ENCODE data around the gene FARS2. TPM values are rescaled to one million over a fixed set of nuclear protein-coding genes. Genes with fewer than 3 reads are reported as not detected.

The FARS2 gene
- total and polyA plus RNA-seq, 2 donors (not counting 3 experiments of a cell fraction or from before 2014, with no cell fraction given) = 20.2 to 20.5 TPM

- Histone ChIP-seq H3K27me3 (ENCODE audit: control insufficient read depth in 2 of 2, insufficient read depth in 2 of 2, low read length in 2 of 2) (no peaks in the 10 kb centered on the region), H4K20me1 (replicated peaks; ENCODE audit: control insufficient read depth, extremely low read depth, insufficient read depth, low read length) (no peaks in the 10 kb centered on the region), H3K4me3 (replicated peaks in 1 of 3; ENCODE audit: insufficient read depth in 1 of 3, low read depth in 1 of 3, low read length in 3 of 3) (no peak overlapping the region), H3K36me3 (ENCODE audit: control insufficient read depth in 2 of 2, extremely low read depth in 1 of 2, insufficient read depth in 2 of 2, low read length in 2 of 2) (no peaks in the 10 kb centered on the region), H3K4me2 (ENCODE audit: insufficient read depth, low read length) (no peak overlapping the region), H3K79me2 (ENCODE audit: control insufficient read depth, insufficient read depth, low read length) (no peaks in the 10 kb centered on the region), H3K9me3 (replicated peaks; ENCODE audit: control insufficient read depth, insufficient read depth, low read length) (no peaks in the 10 kb centered on the region), H2AFZ (ENCODE audit: low read depth, low read length) (no peak overlapping the region), H3K4me1 (ENCODE audit: control insufficient read depth, extremely low read depth, insufficient read depth, low read length) (no peaks in the 10 kb centered on the region), H3K9me1 (replicated peaks; ENCODE audit: control insufficient read depth, extremely low read depth, insufficient read depth, low read length) (no peaks in the 10 kb centered on the region), H3K27ac (ENCODE audit: insufficient read depth, low read depth, low read length) (no peak overlapping the region), H3K9ac (replicated peaks; ENCODE audit: extremely low read depth, insufficient read depth, low read length) (no peak overlapping the region)
- no TSS peak for BruUV-seq (replicated peaks)
- TF ChIP-seq, protein P1, sequence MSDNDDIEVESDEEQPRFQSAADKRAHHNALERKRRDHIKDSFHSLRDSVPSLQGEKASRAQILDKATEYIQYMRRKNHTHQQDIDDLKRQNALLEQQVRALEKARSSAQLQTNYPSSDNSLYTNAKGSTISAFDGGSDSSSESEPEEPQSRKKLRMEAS (IDR thresholded peaks at IDR 0.05; ENCODE audit: insufficient read depth, insufficient read length) = no peak
- TF ChIP-seq JUN (IDR thresholded peaks at IDR 0.05; ENCODE audit: borderline replicate concordance, insufficient read depth, insufficient read length, low read depth) = no peak
- no peak for TF ChIP-seq GATA2 (IDR thresholded peaks at IDR 0.05; ENCODE audit: insufficient read depth, insufficient read length, low read depth, low read length)
- TF ChIP-seq FOS (IDR thresholded peaks at IDR 0.05; ENCODE audit: borderline replicate concordance, insufficient read depth, low read length) = no peak
- no peak for TF ChIP-seq POLR2A (IDR thresholded peaks at IDR 0.05; ENCODE audit: low read depth, low read length)
- TF ChIP-seq, protein P2, sequence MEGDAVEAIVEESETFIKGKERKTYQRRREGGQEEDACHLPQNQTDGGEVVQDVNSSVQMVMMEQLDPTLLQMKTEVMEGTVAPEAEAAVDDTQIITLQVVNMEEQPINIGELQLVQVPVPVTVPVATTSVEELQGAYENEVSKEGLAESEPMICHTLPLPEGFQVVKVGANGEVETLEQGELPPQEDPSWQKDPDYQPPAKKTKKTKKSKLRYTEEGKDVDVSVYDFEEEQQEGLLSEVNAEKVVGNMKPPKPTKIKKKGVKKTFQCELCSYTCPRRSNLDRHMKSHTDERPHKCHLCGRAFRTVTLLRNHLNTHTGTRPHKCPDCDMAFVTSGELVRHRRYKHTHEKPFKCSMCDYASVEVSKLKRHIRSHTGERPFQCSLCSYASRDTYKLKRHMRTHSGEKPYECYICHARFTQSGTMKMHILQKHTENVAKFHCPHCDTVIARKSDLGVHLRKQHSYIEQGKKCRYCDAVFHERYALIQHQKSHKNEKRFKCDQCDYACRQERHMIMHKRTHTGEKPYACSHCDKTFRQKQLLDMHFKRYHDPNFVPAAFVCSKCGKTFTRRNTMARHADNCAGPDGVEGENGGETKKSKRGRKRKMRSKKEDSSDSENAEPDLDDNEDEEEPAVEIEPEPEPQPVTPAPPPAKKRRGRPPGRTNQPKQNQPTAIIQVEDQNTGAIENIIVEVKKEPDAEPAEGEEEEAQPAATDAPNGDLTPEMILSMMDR (IDR thresholded peaks at IDR 0.05; ENCODE audit: extremely low read depth in 1 of 2, insufficient read depth in 1 of 2, low read depth in 1 of 2, low read length in 2 of 2) = no peak
- no peak for TF ChIP-seq POLR2AphosphoS5 (IDR thresholded peaks at IDR 0.05; ENCODE audit: insufficient read depth, low read depth, low read length)
- TF ChIP-seq EZH2 (IDR thresholded peaks at IDR 0.05; ENCODE audit: borderline replicate concordance, low read depth, low read length, severe bottlenecking) = no peak
- no peak for TF ChIP-seq MYC (IDR thresholded peaks at IDR 0.05; ENCODE audit: low read depth, low read length)
- intact Hi-C loops (cut with micrococcal nuclease) (no loop called here), dilution Hi-C loops (cut with MboI; ENCODE audit: extremely low pct_ligation_motif_present, low sequenced_read_pairs) (no loop called here)
- CTCF ChIA-PET = no interaction called here
- DNase-seq (ENCODE audit: low read depth, low spot score) (no peak), FAIRE-seq (no peak)
- POLR2A ChIA-PET = no interaction called here
Measured at GRCh38 chr6:5450073-5450472, 188.8 kb downstream of the FARS2 start.
